Measurements from ENCODE around the gene BORA.
A peak's percentile ranks its signal among the peaks of the same experiment; 100 is the strongest.

GRCh38 chr13:72696579-72696978 is 31.1 kb upstream of the BORA start:
- TF ChIP-seq CTCF (IDR thresholded peaks at IDR 0.05) (peak; percentile 40), EZH2 (IDR thresholded peaks at IDR 0.05) (no peak), EZH2phosphoT487 (IDR thresholded peaks at IDR 0.05) (no peak)

Data from neural progenitor cell (in vitro differentiated cells).